ENCODE data around the gene SLC11A1.

SLC11A1 gene

GRCh38 chr2:218374795-218375194, 7.3 kb upstream of the SLC11A1 start:
- H3K4me3 Mint-ChIP-seq, result no peak overlapping the region
- DNase-seq (no peak), ATAC-seq (no peak)
- H3K27ac Mint-ChIP-seq, result no peak overlapping the region
- no peaks in the 10 kb centered on the region for H3K27me3 Mint-ChIP-seq
- H3K36me3 Mint-ChIP-seq (ENCODE audit: low read depth), result no peaks in the 10 kb centered on the region
- H3K4me1 Mint-ChIP-seq, result peaks cover 4% of the 10 kb centered on the region
- H3K9me3 Mint-ChIP-seq, result no peaks in the 10 kb centered on the region

GRCh38 chr2:218375212-218375611, 6.9 kb upstream of the SLC11A1 start:
- DNase-seq, result no peak

GRCh38 chr2:218378053-218378452, 4.0 kb upstream of the SLC11A1 start:
- no peak for DNase-seq
- H3K4me3 Mint-ChIP-seq, result no peak overlapping the region
- H3K4me1 Mint-ChIP-seq, result no peaks in the 10 kb centered on the region
- no peak for ATAC-seq
- no peak overlapping the region for H3K27ac Mint-ChIP-seq
- H3K9me3 Mint-ChIP-seq, result no peaks in the 10 kb centered on the region
- H3K27me3 Mint-ChIP-seq, result no peaks in the 10 kb centered on the region
- no peaks in the 10 kb centered on the region for H3K36me3 Mint-ChIP-seq (ENCODE audit: low read depth)

More at GRCh38 chr2:218375212-218375611, 6.9 kb upstream of the SLC11A1 start:
- Mint-ChIP-seq H3K9me3 (no peaks in the 10 kb centered on the region), H3K27me3 (no peaks in the 10 kb centered on the region), H3K4me3 (no peak overlapping the region), H3K4me1 (no peaks in the 10 kb centered on the region), H3K27ac (no peak overlapping the region), H3K36me3 (ENCODE audit: low read depth) (no peaks in the 10 kb centered on the region)
- ATAC-seq, result no peak

GRCh38 chr2:218382785-218383184, 712 bp downstream of the SLC11A1 start:
- Mint-ChIP-seq H3K4me1 (peaks cover 5% of the 10 kb centered on the region), H3K27me3 (peaks cover 2% of the 10 kb centered on the region), H3K27ac (no peak overlapping the region), H3K4me3 (no peak overlapping the region), H3K36me3 (ENCODE audit: low read depth) (no peaks in the 10 kb centered on the region), H3K9me3 (no peaks in the 10 kb centered on the region)
- ATAC-seq (no peak), DNase-seq (no peak)

- DNase-seq (no peak), ATAC-seq (no peak)
- Mint-ChIP-seq H3K36me3 (ENCODE audit: low read depth) (no peaks in the 10 kb centered on the region), H3K27me3 (peaks cover 2% of the 10 kb centered on the region), H3K4me1 (peaks cover 5% of the 10 kb centered on the region), H3K9me3 (no peaks in the 10 kb centered on the region), H3K27ac (no peak overlapping the region), H3K4me3 (no peak overlapping the region)
Measured at GRCh38 chr2:218383892-218384519, 1.9 kb downstream of the SLC11A1 start.

GRCh38 chr2:218384975-218385374, 2.9 kb downstream of the SLC11A1 start:
- DNase-seq (no peak), ATAC-seq (no peak)
- Mint-ChIP-seq H3K27me3 (peaks cover 2% of the 10 kb centered on the region), H3K4me1 (peaks cover 5% of the 10 kb centered on the region), H3K36me3 (ENCODE audit: low read depth) (no peaks in the 10 kb centered on the region), H3K4me3 (no peak overlapping the region), H3K27ac (no peak overlapping the region), H3K9me3 (no peaks in the 10 kb centered on the region)

GRCh38 chr2:218386505-218387368, 4.7 kb downstream of the SLC11A1 start:
- DNase-seq, result no peak
- Mint-ChIP-seq H3K4me3 (no peak overlapping the region), H3K27ac (no peak overlapping the region), H3K36me3 (ENCODE audit: low read depth) (no peaks in the 10 kb centered on the region), H3K27me3 (peaks cover 2% of the 10 kb centered on the region), H3K4me1 (peaks cover 5% of the 10 kb centered on the region), H3K9me3 (no peaks in the 10 kb centered on the region)
- ATAC-seq, result no peak

GRCh38 chr2:218387369-218388194, 5.5 kb downstream of the SLC11A1 start:
- H3K4me1 Mint-ChIP-seq, result peaks cover 5% of the 10 kb centered on the region
- H3K9me3 Mint-ChIP-seq, result no peaks in the 10 kb centered on the region
- no peaks in the 10 kb centered on the region for H3K36me3 Mint-ChIP-seq (ENCODE audit: low read depth)
- H3K27ac Mint-ChIP-seq, result no peak overlapping the region
- H3K4me3 Mint-ChIP-seq, result peak overlapping the region; percentile 13
- ATAC-seq, result peak; percentile 19
- DNase-seq, result peak; percentile 32
- H3K27me3 Mint-ChIP-seq, result peaks cover 2% of the 10 kb centered on the region

- ATAC-seq, result no peak
- no peak for DNase-seq
- H3K36me3 Mint-ChIP-seq (ENCODE audit: low read depth), result no peaks in the 10 kb centered on the region
- no peaks in the 10 kb centered on the region for H3K9me3 Mint-ChIP-seq
- H3K27ac Mint-ChIP-seq, result no peak overlapping the region
- H3K4me1 Mint-ChIP-seq, result peaks cover 15% of the 10 kb centered on the region
- H3K4me3 Mint-ChIP-seq, result no peak overlapping the region
- H3K27me3 Mint-ChIP-seq, result peaks cover 2% of the 10 kb centered on the region
Measured at GRCh38 chr2:218389333-218390150, 7.5 kb downstream of the SLC11A1 start.

GRCh38 chr2:218391202-218391601, 9.1 kb downstream of the SLC11A1 start:
- no peak overlapping the region for H3K27ac Mint-ChIP-seq
- ATAC-seq (no peak), DNase-seq (no peak)
- no peaks in the 10 kb centered on the region for H3K36me3 Mint-ChIP-seq (ENCODE audit: low read depth)
- H3K4me3 Mint-ChIP-seq, result no peak overlapping the region
- H3K4me1 Mint-ChIP-seq, result peaks cover 25% of the 10 kb centered on the region
- no peaks in the 10 kb centered on the region for H3K9me3 Mint-ChIP-seq
- H3K27me3 Mint-ChIP-seq, result peaks cover 2% of the 10 kb centered on the region

- Mint-ChIP-seq H3K4me1 (peaks cover 34% of the 10 kb centered on the region), H3K36me3 (ENCODE audit: low read depth) (no peaks in the 10 kb centered on the region), H3K27me3 (no peaks in the 10 kb centered on the region), H3K9me3 (no peaks in the 10 kb centered on the region), H3K4me3 (no peak overlapping the region), H3K27ac (no peak overlapping the region)
- ATAC-seq (no peak), DNase-seq (no peak)
Measured at GRCh38 chr2:218392459-218392858, 10.4 kb downstream of the SLC11A1 start.

- ATAC-seq (no peak), DNase-seq (no peak)
- H3K4me1 Mint-ChIP-seq, result peaks cover 38% of the 10 kb centered on the region
- H3K9me3 Mint-ChIP-seq, result no peaks in the 10 kb centered on the region
- no peaks in the 10 kb centered on the region for H3K36me3 Mint-ChIP-seq (ENCODE audit: low read depth)
- H3K27ac Mint-ChIP-seq, result no peak overlapping the region
- H3K4me3 Mint-ChIP-seq, result no peak overlapping the region
- H3K27me3 Mint-ChIP-seq, result no peaks in the 10 kb centered on the region
Measured at GRCh38 chr2:218392891-218393462, 10.9 kb downstream of the SLC11A1 start.

- no peaks in the 10 kb centered on the region for H3K36me3 Mint-ChIP-seq (ENCODE audit: low read depth)
- no peaks in the 10 kb centered on the region for H3K27me3 Mint-ChIP-seq
- peaks cover 41% of the 10 kb centered on the region for H3K4me1 Mint-ChIP-seq
- no peak overlapping the region for H3K4me3 Mint-ChIP-seq
- no peak overlapping the region for H3K27ac Mint-ChIP-seq
- no peaks in the 10 kb centered on the region for H3K9me3 Mint-ChIP-seq
- DNase-seq (no peak), ATAC-seq (no peak)
Measured at GRCh38 chr2:218393750-218394290, 11.7 kb downstream of the SLC11A1 start.
